WI38 (cell line): ENCODE data around the gene HSF5.

Experiments used
- H3K4me3 ChIP-seq: 2 replicates; pipeline ENCODE4 v1.5.1; 2011; ENCODE audit warnings: low read depth, mild to moderate bottlenecking, control low read depth, low read length
- TF ChIP-seq, protein P1 (sequence below): IDR thresholded peaks from 2 replicates; pipeline ENCODE4 v1.5.1; 2012; ENCODE audit warnings: low read depth, mild to moderate bottlenecking, control low read depth, low read length

Gene HSF5, protein sequence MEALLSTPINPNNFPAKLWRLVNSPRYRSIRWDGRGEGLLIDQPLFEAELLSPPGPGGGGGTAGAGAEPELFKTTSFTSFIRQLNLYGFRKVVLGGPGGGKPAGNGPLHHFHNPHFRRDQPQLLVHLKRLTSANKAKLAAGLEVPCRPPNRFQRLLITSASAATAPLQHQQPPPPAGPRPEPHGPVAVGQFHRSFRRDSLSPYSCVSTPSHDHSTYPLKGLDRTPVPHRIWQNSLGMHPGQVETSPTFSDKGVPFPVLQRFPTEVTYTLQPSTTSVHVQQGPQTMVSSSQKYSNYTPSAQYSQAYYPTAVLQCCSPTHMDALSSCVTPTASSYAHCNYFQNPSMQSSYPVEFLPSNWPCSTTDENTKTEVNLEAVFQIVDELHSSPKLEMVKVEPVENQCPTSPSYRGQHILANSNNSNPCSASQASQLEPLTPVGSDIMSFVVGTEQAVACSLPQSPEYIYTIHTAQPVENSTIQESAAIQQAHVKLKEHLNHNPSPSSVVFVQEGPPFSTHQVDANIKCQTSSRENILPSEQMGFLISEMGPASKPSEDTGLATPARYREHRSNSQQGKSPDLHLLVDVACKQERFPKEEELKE

DNA sequence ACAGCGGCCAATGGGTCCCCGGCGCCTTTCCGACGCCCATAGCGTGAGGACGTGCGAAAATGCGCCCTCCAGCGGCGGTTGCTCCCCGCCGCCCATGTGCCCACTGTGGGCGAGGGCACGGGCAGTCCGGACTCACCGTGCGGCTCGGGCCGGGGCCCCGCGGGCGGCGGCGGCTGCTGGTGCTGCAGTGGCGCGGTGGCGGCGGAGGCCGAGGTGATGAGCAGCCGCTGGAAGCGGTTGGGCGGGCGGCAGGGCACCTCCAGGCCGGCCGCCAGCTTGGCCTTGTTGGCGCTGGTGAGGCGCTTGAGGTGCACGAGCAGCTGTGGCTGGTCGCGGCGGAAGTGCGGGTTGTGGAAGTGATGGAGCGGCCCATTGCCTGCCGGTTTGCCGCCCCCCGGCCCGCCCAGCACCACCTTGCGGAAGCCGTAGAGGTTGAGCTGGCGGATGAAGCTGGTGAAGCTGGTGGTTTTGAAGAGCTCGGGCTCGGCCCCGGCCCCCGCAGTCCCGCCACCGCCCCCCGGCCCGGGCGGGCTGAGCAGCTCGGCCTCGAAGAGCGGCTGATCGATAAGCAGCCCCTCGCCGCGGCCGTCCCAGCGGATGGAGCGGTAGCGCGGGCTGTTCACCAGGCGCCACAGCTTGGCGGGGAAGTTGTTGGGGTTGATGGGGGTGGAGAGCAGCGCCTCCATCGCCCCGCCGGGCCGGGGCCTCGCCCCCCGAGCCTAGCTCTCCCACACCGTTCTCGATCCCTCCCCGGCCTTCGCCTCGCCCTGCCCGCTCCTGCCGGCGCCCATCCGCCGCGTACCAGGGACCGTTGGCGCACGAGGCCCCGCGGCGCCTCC, at the start of gene HSF5:
Gene HSF5, minus strand, starts transcription at position 820 of the 839 bp plus-strand sequence. Its CDS starts 134 bp downstream, at position 686.
- TF ChIP-seq, protein P1, sequence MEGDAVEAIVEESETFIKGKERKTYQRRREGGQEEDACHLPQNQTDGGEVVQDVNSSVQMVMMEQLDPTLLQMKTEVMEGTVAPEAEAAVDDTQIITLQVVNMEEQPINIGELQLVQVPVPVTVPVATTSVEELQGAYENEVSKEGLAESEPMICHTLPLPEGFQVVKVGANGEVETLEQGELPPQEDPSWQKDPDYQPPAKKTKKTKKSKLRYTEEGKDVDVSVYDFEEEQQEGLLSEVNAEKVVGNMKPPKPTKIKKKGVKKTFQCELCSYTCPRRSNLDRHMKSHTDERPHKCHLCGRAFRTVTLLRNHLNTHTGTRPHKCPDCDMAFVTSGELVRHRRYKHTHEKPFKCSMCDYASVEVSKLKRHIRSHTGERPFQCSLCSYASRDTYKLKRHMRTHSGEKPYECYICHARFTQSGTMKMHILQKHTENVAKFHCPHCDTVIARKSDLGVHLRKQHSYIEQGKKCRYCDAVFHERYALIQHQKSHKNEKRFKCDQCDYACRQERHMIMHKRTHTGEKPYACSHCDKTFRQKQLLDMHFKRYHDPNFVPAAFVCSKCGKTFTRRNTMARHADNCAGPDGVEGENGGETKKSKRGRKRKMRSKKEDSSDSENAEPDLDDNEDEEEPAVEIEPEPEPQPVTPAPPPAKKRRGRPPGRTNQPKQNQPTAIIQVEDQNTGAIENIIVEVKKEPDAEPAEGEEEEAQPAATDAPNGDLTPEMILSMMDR: no peak
- H3K4me3 ChIP-seq: no peak within 1 kb of the TSS

DNA sequence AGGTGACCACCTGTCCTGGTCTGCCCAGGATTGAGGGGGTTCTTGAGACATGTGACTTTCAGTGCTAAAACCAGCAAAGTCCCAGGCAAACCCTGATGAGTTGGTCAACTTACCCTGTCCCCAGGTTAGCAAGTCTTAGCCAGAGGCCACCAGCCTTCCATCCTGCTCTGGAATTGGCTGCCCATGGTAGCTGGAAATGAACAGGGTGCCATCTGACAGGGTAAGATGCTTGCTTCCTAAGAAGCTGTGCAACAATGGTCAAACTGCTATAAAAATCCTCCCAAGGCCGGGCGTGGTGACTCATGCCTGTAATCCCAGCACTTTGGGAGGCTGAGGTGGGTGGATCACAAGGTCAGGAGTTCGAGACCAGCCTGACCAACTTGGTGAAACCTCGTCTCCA, 49.1 kb upstream of the HSF5 start:
- H3K4me3 ChIP-seq: no peak overlapping the region
- TF ChIP-seq, protein P1: no peak

DNA sequence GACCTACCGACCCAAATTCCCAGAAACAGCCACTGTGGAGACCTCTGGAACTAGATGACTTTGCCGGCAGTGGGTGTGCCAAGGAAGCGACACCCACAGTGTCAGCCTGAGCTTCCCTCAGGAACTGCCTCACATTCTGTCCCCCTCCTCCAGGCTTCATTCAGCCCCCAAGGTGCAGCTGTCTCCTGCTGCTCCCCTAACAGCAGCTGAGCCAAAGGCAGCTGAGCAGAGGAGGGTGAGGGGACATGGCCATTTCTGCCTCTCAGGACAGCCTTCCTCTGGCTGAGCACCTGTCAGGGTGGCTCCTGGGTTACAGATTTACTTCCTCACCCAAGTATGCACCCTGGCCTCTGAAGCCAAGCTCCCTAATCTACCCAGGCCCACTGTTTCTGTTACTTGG, 48.3 kb upstream of the HSF5 start:
- TF ChIP-seq, protein P1: no peak

DNA sequence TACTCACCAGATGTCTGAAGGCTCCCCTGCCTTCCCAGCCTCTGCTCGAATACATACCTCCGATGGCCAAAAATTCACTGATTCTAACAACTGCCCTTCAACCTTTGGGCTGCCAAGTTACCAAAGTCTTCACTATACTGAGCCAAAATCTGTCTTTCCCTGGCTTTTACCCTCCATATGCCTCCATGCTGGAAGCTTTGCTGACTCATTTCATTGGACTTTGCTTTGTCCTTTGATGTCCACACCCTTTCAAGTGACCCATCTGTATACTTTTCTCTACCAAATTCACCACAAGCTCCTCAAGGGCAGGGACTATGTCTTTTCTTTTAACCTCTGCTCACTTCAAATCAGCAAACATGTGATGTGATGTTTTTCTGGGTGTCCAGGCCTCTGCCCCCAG, 47.2 kb upstream of the HSF5 start:
- TF ChIP-seq, protein P1: no peak
- no peak overlapping the region for H3K4me3 ChIP-seq

More for the DNA sequence above, 48.3 kb upstream of the HSF5 start:
- H3K4me3 ChIP-seq: no peak overlapping the region

DNA sequence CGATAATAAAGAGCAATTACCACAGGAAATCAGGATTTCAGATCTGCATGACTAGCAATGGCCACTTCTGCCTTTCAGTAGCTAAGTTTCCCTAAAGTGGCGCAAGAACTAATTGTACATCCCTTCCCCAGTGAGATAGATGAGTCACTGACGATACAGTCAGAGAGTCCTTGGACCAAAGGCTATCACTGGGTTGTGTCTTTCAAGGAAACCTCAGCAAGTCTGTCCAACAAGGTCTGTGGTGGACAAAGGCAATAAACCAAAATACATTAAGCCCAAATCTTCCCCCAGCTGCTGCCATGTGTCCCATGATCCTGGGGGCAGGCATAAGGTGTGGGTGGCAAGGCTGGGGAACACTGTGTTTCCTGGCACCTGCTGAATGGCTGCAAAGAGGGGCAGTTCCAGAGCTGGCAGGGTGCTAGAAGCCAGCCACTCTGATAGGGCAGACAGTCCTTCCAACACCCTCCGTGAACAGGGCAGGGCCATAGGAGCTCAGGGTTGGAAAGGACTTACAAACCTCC, 46.8 kb upstream of the HSF5 start:
- TF ChIP-seq, protein P1: no peak
- no peak overlapping the region for H3K4me3 ChIP-seq

DNA sequence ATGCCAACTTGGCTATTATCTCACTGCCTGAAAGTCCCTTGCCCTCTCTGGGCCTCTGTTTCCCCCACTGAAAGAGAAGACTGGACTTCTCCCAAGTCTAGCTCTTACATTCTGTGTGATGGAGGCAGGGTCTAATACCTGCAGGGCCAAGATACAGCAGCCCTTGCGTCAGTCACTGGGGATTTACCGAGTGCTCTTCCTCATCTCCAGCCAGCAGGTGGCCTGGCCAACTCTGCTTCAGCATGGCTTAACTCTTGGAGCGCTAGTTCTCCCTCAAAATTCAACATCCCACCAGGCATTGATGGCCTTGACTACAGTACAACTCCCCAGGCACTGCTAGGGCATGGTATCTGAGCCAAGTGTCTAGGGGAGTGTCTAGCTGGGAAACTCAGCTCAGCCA, 46.1 kb upstream of the HSF5 start:
- TF ChIP-seq, protein P1: no peak
- H3K4me3 ChIP-seq: no peak overlapping the region
